ENCODE data around the gene COLEC11.
"Not testable (repeated sequence)": the region's sequence is repeated elsewhere in the genome, so short reads cannot be mapped to it uniquely, and the experiment has no call there.

The COLEC11 gene

GRCh38 chr2:3606370-3607201 is 11.7 kb downstream of the COLEC11 start:
- no peak overlapping the region for H3K27ac ChIP-seq
- peak; percentile 68 for DNase-seq (ENCODE audit: low spot score)
- H3K4me3 ChIP-seq, result no peak overlapping the region
- TF ChIP-seq CTCF (IDR thresholded peaks at IDR 0.05), result no peak

- Histone ChIP-seq H3K27ac (no peak overlapping the region), H3K4me3 (no peak overlapping the region)
- no peak for TF ChIP-seq CTCF (IDR thresholded peaks at IDR 0.05)
- DNase-seq (ENCODE audit: low spot score), result peak; percentile 43
These were observed 13.7 kb downstream of the COLEC11 start for GRCh38 chr2:3608373-3609278.

- not testable (repeated sequence) for DNase-seq (ENCODE audit: low spot score); H3K27ac ChIP-seq; H3K4me3 ChIP-seq
These were observed 14.4 kb downstream of the COLEC11 start for GRCh38 chr2:3609279-3609673.

- no peak for TF ChIP-seq CTCF (IDR thresholded peaks at IDR 0.05)
- Histone ChIP-seq H3K27ac (no peak overlapping the region), H3K4me3 (no peak overlapping the region)
- peak; percentile 47 for DNase-seq (ENCODE audit: low spot score)
These were observed 15.5 kb downstream of the COLEC11 start for GRCh38 chr2:3610415-3610814.

GRCh38 chr2:3610881-3611505 is 16.1 kb downstream of the COLEC11 start:
- H3K27ac ChIP-seq, result no peak overlapping the region
- no peak overlapping the region for H3K4me3 ChIP-seq
- peak; percentile 33 for DNase-seq (ENCODE audit: low spot score)
- no peak for TF ChIP-seq CTCF (IDR thresholded peaks at IDR 0.05)

GRCh38 chr2:3611589-3611988 is 16.7 kb downstream of the COLEC11 start:
- Histone ChIP-seq H3K27ac (no peak overlapping the region), H3K4me3 (no peak overlapping the region)
- DNase-seq (ENCODE audit: low spot score), result peak; percentile 29
- TF ChIP-seq CTCF (IDR thresholded peaks at IDR 0.05), result no peak
